HCT116 (cell line): Measurements from ENCODE around the gene PLXDC1.

Source experiments
- CEBPB ChIP-seq: IDR thresholded peaks from 2 replicates; pipeline ENCODE4 v1.6.1; 2012; ENCODE audit warnings: low read depth
- CTCF ChIP-seq, 3 experiments: fragments of 200-600 bp in 1 of 3; sonication (generic) in 1 of 3; IDR thresholded peaks in 2 of 3; conservative IDR thresholded peaks in 1 of 3; 2 replicates each; pipeline ENCODE4 v1.5.1; 2012 to 2017; ENCODE audit warnings: low read depth in 2 of 3, low read length in 2 of 3, antibody characterized with exemption in 1 of 3, borderline replicate concordance in 1 of 3, control low read depth in 1 of 3, mild to moderate bottlenecking in 1 of 3, mixed read lengths in 1 of 3, mixed run types in 1 of 3, moderate library complexity in 1 of 3; ENCODE audit not compliant: insufficient read depth in 1 of 3
- EGR1 ChIP-seq: IDR thresholded peaks from 2 replicates; pipeline ENCODE4 v1.6.1; 2012; ENCODE audit warnings: low read depth
- EZH2 ChIP-seq: fragments of 200-600 bp; sonication (generic); IDR thresholded peaks from 2 replicates; pipeline ENCODE4 v1.6.1; 2017; ENCODE audit warnings: antibody characterized with exemption, mixed run types
- JUND ChIP-seq: IDR thresholded peaks from 2 replicates; pipeline ENCODE4 v1.6.1; 2012
- MAX ChIP-seq: IDR thresholded peaks from 2 replicates; pipeline ENCODE4 v1.6.1; 2012
- POLR2A ChIP-seq: IDR thresholded peaks from 2 replicates; pipeline ENCODE4 v1.7.0; 2011; ENCODE audit warnings: borderline replicate concordance; ENCODE audit not compliant: insufficient read depth, insufficient read length; ENCODE audit errors: extremely low read depth
- POLR2AphosphoS5 ChIP-seq: IDR thresholded peaks from 2 replicates; pipeline ENCODE4 v1.6.1; 2011; ENCODE audit warnings: mild to moderate bottlenecking, low read depth, low read length, moderate library complexity
- SIN3A ChIP-seq: IDR thresholded peaks from 2 replicates; pipeline ENCODE4 v1.6.1; 2012; ENCODE audit warnings: low read depth
- TCF7L2 ChIP-seq: IDR thresholded peaks from 2 replicates; pipeline ENCODE4 v1.7.0; 2011; ENCODE audit warnings: borderline replicate concordance, inconsistent platforms; ENCODE audit not compliant: insufficient read depth, insufficient read length; ENCODE audit errors: extremely low read depth
- YY1 ChIP-seq: IDR thresholded peaks from 2 replicates; pipeline ENCODE4 v1.6.1; 2011; ENCODE audit warnings: low read length, low read depth, moderate library complexity, mild to moderate bottlenecking; ENCODE audit not compliant: insufficient replicate concordance; ENCODE audit errors: extremely low read depth
- ZBTB33 ChIP-seq: IDR thresholded peaks from 2 replicates; pipeline ENCODE4 v1.6.1; 2011; ENCODE audit warnings: mild to moderate bottlenecking, low read length, moderate library complexity; ENCODE audit not compliant: insufficient replicate concordance; ENCODE audit errors: extremely low read depth
- ZNF274 ChIP-seq: fragments of 200-500 bp; sonication (Bioruptor generic); IDR thresholded peaks from 2 replicates; pipeline ENCODE4 v1.6.1; 2014; ENCODE audit warnings: mild to moderate bottlenecking, low read depth, low read length, inconsistent platforms

GRCh38 chr17:39192901-39193300, 41.5 kb upstream of the PLXDC1 start:
- no peak for TF ChIP-seq POLR2A
- TF ChIP-seq CEBPB = no peak
- TF ChIP-seq CTCF (IDR thresholded peaks at IDR 0.05 in 2 of 3, conservative IDR thresholded peaks at IDR 0.05 in 1 of 3; ENCODE audit: borderline replicate concordance in 1 of 3, insufficient read depth in 1 of 3, low read depth in 2 of 3, low read length in 2 of 3) = no peak
- no peak for TF ChIP-seq JUND
- TF ChIP-seq MAX = no peak
- no peak for TF ChIP-seq SIN3A
- TF ChIP-seq ZNF274 = no peak
- TF ChIP-seq TCF7L2 = no peak
- no peak for TF ChIP-seq EZH2
- TF ChIP-seq POLR2AphosphoS5 = no peak
- TF ChIP-seq EGR1 = no peak
- TF ChIP-seq YY1 = no peak
- no peak for TF ChIP-seq ZBTB33
